IPS-18a (cell line): Measurements from ENCODE around the gene PIP5K1B.

Experiments
- H3K27ac ChIP-seq: one replicate; pipeline ENCODE4 v1.5.1; 2013; ENCODE audit warnings: low read length
- H3K27me3 ChIP-seq: one replicate; pipeline ENCODE4 v1.6.1; 2013; ENCODE audit warnings: mild to moderate bottlenecking, low read length; ENCODE audit not compliant: control insufficient read depth, insufficient read depth
- H3K36me3 ChIP-seq: one replicate; pipeline ENCODE4 v1.6.1; 2013; ENCODE audit warnings: low read depth, low read length; ENCODE audit not compliant: control insufficient read depth
- H3K4me1 ChIP-seq: one replicate; pipeline ENCODE4 v1.6.1; 2013; ENCODE audit warnings: low read depth, low read length; ENCODE audit not compliant: control insufficient read depth
- H3K4me3 ChIP-seq: one replicate; pipeline ENCODE4 v1.5.1; 2013; ENCODE audit warnings: low read length
- H3K9ac ChIP-seq: one replicate; pipeline ENCODE4 v1.6.1; 2013; ENCODE audit warnings: mild to moderate bottlenecking, low read length, moderate library complexity
- H3K9me3 ChIP-seq: one replicate; pipeline ENCODE4 v1.6.1; 2013; ENCODE audit warnings: low read depth, low read length; ENCODE audit not compliant: control insufficient read depth

Gene PIP5K1B

GRCh38 chr9:69054989-69055388 is 349.9 kb downstream of the PIP5K1B start:
- H3K9me3 ChIP-seq = no peaks in the 10 kb centered on the region
- no peaks in the 10 kb centered on the region for H3K4me1 ChIP-seq
- H3K27me3 ChIP-seq = no peaks in the 10 kb centered on the region
- no peak overlapping the region for H3K27ac ChIP-seq
- H3K9ac ChIP-seq = no peak overlapping the region
- peaks cover 27% of the 10 kb centered on the region for H3K36me3 ChIP-seq
- no peak overlapping the region for H3K4me3 ChIP-seq

- Histone ChIP-seq H3K36me3 (peaks cover 26% of the 10 kb centered on the region), H3K4me1 (peaks cover 9% of the 10 kb centered on the region), H3K27ac (no peak overlapping the region), H3K4me3 (no peak overlapping the region), H3K9ac (no peak overlapping the region), H3K27me3 (no peaks in the 10 kb centered on the region), H3K9me3 (no peaks in the 10 kb centered on the region)
Observed at GRCh38 chr9:69056191-69056815, 351.3 kb downstream of the PIP5K1B start.

GRCh38 chr9:69058101-69058500 is 353.1 kb downstream of the PIP5K1B start:
- H3K4me3 ChIP-seq = no peak overlapping the region
- no peak overlapping the region for H3K27ac ChIP-seq
- H3K27me3 ChIP-seq = no peaks in the 10 kb centered on the region
- peaks cover 26% of the 10 kb centered on the region for H3K36me3 ChIP-seq
- no peaks in the 10 kb centered on the region for H3K9me3 ChIP-seq
- peaks cover 9% of the 10 kb centered on the region for H3K4me1 ChIP-seq
- no peak overlapping the region for H3K9ac ChIP-seq
